ENCODE data around the gene LAMA5.

GRCh38 chr20:62323146-62323979, 43.7 kb downstream of the LAMA5 start:
- TF ChIP-seq BCL3 (IDR thresholded peaks at IDR 0.05), result no peak
- no peak for TF ChIP-seq CTCF (IDR thresholded peaks at IDR 0.05)
- TF ChIP-seq BHLHE40 (IDR thresholded peaks at IDR 0.05; ENCODE audit: low read depth, low read length), result no peak
- TF ChIP-seq PBX3 (IDR thresholded peaks at IDR 0.05), result no peak
- no peak for TF ChIP-seq NFE2L2 (conservative IDR thresholded peaks at IDR 0.05; ENCODE audit: low read length)
- no peak for TF ChIP-seq POLR2A (IDR thresholded peaks at IDR 0.05; ENCODE audit: low read length)
- no peak for TF ChIP-seq MYC (IDR thresholded peaks at IDR 0.05; ENCODE audit: borderline replicate concordance, low read length)
- no peak for TF ChIP-seq NPAS2 (CRISPR knock-in tag; IDR thresholded peaks at IDR 0.05; ENCODE audit: borderline replicate concordance)
- no peak for TF ChIP-seq HOXB5 (CRISPR knock-in tag; IDR thresholded peaks at IDR 0.05)
- TF ChIP-seq CBX2 (IDR thresholded peaks at IDR 0.05; ENCODE audit: borderline replicate concordance, low read depth), result no peak
- no peak for TF ChIP-seq PHF8 (IDR thresholded peaks at IDR 0.05; ENCODE audit: borderline replicate concordance, low read depth)
- TF ChIP-seq RFX5 (IDR thresholded peaks at IDR 0.05), result no peak
- no peak for TF ChIP-seq EP300 (IDR thresholded peaks at IDR 0.05)

Measured in A549 (cell line).